ENCODE results near the gene ACBD3.
A peak's percentile ranks its signal among the peaks of the same experiment; 100 is the strongest.

ACBD3 gene

GRCh38 chr1:226111883-226112261, 74.7 kb downstream of the ACBD3 start:
- no peak for DNase-seq (ENCODE audit: low read depth in 2 of 2)

GRCh38 chr1:226111098-226111882, 75.3 kb downstream of the ACBD3 start:
- no peak for DNase-seq (ENCODE audit: low read depth in 2 of 2)

GRCh38 chr1:226110249-226111097, 76.1 kb downstream of the ACBD3 start:
- DNase-seq (ENCODE audit: low read depth in 2 of 2): no peak

- peak; percentile 45 to 55 for DNase-seq (ENCODE audit: low read depth in 2 of 2)
Measured at GRCh38 chr1:226109829-226110248, 76.7 kb downstream of the ACBD3 start.

GRCh38 chr1:226108935-226109828, 77.4 kb downstream of the ACBD3 start:
- DNase-seq (ENCODE audit: low read depth in 2 of 2): no peak

GRCh38 chr1:226107471-226108460, 78.8 kb downstream of the ACBD3 start:
- DNase-seq (ENCODE audit: low read depth in 2 of 2): no peak

GRCh38 chr1:226104671-226105121, 81.8 kb downstream of the ACBD3 start:
- DNase-seq (ENCODE audit: low read depth in 2 of 2): no peak

- DNase-seq (ENCODE audit: low read depth in 2 of 2): no peak
Measured at GRCh38 chr1:226100436-226101391, 85.8 kb downstream of the ACBD3 start.

- no peak for DNase-seq (ENCODE audit: low read depth in 2 of 2)
Measured at GRCh38 chr1:226098870-226099835, 87.4 kb downstream of the ACBD3 start.

GRCh38 chr1:226097866-226098625, 88.5 kb downstream of the ACBD3 start:
- DNase-seq (ENCODE audit: low read depth in 2 of 2): peak; percentile 40 to 43

- DNase-seq (ENCODE audit: low read depth in 2 of 2): no peak
Measured at GRCh38 chr1:226095286-226095685, 91.3 kb downstream of the ACBD3 start.
